ENCODE data around the gene RNASET2.
A peak's percentile ranks its signal among the peaks of the same experiment; 100 is the strongest.

Gene RNASET2

GRCh38 chr6:166956444-166957086 is at the start of gene RNASET2:
TSS of gene RNASET2 (minus strand) at chr6:166956550. CDS start at chr6:166956182, 368 bp downstream.
- peak; percentile 67 to 83 for DNase-seq

- no peak for DNase-seq
Observed at GRCh38 chr6:167005350-167006159, 49.2 kb upstream of the RNASET2 start.

- no peak for DNase-seq
Observed at GRCh38 chr6:167000759-167001158, 44.4 kb upstream of the RNASET2 start.

GRCh38 chr6:166999884-167000253 is 43.5 kb upstream of the RNASET2 start:
- no peak for DNase-seq

GRCh38 chr6:166999145-166999883 is 43.0 kb upstream of the RNASET2 start, which contains the start of gene CEP43:
TSS of gene CEP43 (plus strand) at chr6:166999397. CDS start at chr6:166999413, 16 bp downstream.
- DNase-seq = peak; percentile 86 to 87

GRCh38 chr6:166998256-166999144 is 42.1 kb upstream of the RNASET2 start:
- no peak for DNase-seq

- peak; percentile 5 to 12 for DNase-seq
Observed at GRCh38 chr6:166997768-166998255, 41.5 kb upstream of the RNASET2 start.

- no peak for DNase-seq
Observed at GRCh38 chr6:166997348-166997747, 41.0 kb upstream of the RNASET2 start.

- no peak for DNase-seq
Observed at GRCh38 chr6:166996406-166996805, 40.1 kb upstream of the RNASET2 start.

GRCh38 chr6:166989427-166990032 is 33.2 kb upstream of the RNASET2 start:
- no peak for DNase-seq

GRCh38 chr6:166988674-166989201 is 32.4 kb upstream of the RNASET2 start:
- DNase-seq = no peak

- DNase-seq = no peak
Observed at GRCh38 chr6:166987930-166988329, 31.6 kb upstream of the RNASET2 start.

GRCh38 chr6:166987448-166987847 is 31.1 kb upstream of the RNASET2 start:
- DNase-seq = no peak

GRCh38 chr6:166980738-166981137 is 24.4 kb upstream of the RNASET2 start:
- no peak for DNase-seq

- no peak for DNase-seq
Observed at GRCh38 chr6:166977621-166978525, 21.5 kb upstream of the RNASET2 start.

GRCh38 chr6:166976636-166977035 is 20.3 kb upstream of the RNASET2 start:
- no peak for DNase-seq

- DNase-seq = no peak
Observed at GRCh38 chr6:166972101-166972500, 15.8 kb upstream of the RNASET2 start.

GRCh38 chr6:166971271-166971670 is 14.9 kb upstream of the RNASET2 start:
- DNase-seq = no peak

GRCh38 chr6:166970776-166971175 is 14.4 kb upstream of the RNASET2 start:
- no peak for DNase-seq

GRCh38 chr6:166970091-166970490 is 13.7 kb upstream of the RNASET2 start:
- DNase-seq = no peak
